Daoy (cell line): Measurements from ENCODE around the gene PDLIM1. TPM values are rescaled to one million over a fixed set of nuclear protein-coding genes. Genes with fewer than 3 reads are reported as not detected.
"Not testable (repeated sequence)": the region's sequence is repeated elsewhere in the genome, so short reads cannot be mapped to it uniquely, and the experiment has no call there.

Experiments used
- DNase-seq: peaks from one replicate; pipeline ENCODE4 v3.0.0-alpha.2; 2015; ENCODE audit warnings: low read depth
- total RNA-seq: library from RNA; depleted of rRNA; stranded (reverse); fragments of >200 nt; shearing (Covaris generic); gene quantifications from 2 replicates; pipeline ENCODE4 v1.2.3, GENCODE V29; 2014

PDLIM1 gene
- total RNA-seq, 1 experiment from 2014 or later = 17.7 TPM

DNA sequence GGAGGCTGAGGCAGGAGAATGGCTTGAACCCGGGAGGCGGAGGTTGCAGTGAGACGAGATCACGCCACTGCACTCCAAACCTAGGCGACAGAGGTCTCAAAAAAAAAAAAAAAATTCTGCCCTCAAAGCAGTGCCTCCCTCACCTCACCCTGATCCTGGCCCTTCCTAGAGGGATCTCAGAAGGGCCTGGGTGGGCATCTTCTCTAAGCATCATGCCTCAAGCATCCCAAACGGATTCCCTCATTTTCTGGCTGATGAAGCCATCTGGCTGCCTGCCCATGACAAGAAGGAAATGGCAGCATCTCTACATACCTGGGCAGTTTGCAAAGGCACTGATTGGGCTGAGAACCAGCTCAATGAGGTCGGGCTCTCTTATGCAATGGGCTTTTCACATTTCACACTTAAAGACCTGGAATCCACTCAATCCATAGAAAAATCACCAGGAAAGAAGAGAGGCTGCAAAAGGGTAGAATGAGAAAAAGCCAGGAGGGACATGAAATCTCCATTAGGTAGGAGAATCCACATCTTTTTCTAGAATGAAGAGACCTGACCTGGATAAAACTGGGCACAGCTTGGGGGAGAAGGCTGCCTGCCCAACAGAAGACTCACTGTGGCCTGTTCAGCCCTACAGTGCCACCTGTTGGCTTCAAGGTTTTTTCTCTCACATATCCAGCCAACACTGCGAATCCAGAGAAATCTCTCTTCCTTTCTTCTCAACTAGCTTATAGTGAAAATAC lies 48.1 kb downstream of the PDLIM1 start:
- peak; percentile 53 for DNase-seq

DNA sequence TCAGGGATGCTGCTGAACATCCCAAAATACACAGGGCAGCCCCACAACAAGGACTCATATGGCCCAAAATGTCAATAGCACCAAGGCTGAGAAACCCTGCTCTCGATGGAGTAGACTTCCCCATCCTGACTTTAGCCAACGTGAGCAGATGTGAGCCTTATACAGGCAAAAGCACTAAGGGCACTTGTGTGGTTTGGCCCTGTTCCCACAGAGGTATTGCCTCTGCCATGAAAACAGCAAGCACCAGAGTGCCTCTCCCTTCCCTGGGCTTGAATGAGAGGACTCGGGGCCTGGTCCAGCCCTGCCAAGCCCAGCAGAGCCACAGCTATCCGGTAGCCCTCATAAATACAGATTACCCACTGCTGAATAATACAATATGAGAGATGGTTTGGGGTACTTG lies 49.3 kb downstream of the PDLIM1 start:
- no peak for DNase-seq

DNA sequence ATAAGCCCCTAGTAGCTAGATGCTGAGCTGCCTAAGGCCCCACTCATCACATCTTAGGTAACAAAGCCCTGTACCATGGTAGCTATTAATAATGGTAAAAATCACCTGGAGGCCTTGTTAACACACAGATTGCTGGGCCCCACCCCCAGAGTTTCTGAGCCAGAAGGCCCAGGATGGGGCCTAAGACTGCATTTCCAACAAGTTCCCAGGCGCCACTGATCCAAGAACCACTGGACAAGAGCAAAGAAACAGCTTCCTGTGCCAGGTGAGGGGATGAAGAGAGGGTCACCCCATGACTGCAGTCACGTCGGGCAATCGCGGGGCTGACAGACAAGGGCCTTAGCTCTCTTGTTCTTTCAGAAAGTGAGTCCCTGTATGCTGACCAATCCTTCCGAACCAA lies 50.0 kb downstream of the PDLIM1 start:
- DNase-seq = no peak

DNA sequence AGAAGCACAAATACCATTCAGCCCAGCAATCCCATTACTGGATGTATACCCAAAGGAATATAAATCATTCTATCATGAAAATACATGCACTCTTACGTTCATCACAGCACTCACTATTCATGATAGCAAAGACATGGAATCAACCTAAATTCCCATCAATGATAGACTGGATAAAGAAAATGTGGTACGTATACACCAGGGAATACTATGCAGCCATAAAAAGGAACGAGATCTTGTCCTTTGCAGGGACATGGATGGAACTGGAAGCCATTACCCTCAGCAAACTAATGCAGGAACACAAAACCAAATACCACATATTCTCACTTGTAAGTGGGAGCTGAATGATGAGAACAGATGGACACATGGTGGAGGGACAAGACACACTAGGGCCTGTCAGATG lies 50.7 kb downstream of the PDLIM1 start:
- DNase-seq = not testable (repeated sequence)

DNA sequence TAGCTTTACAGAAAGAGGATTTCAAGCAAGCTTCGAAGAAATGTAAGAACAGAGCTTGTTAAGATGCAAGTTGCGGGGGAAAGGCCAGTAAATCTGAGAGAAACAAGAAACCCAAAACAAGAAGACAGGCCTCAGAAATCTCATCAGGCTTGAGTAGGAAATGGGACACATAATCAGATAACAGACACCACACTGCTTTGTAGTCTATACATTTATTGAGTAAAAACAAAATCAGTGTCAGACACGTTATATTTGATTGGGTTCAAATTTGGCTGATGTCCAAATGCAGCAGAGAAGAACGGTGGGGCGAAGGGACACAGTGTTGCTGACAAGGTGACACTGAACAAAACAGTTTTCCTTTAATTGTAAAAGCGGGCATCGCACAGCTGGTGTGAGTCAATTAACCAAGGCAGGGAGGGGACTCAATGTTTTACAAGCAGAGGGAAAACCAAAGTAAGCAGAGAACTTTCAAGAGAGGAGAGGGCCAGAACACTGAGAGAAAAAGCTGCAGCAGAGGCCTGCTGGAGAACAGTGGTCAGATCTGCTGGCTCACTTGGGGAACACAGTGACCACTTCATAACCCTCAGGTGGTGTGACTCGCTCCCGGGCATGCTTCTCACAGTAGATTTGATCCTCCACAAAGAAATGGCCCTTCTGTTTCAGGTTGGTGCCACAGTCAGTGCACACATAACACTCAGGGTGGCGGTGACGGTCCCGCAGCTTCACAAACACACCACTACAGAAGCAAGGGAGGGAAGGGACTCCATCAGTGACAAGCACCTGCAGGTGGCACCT lies 53.2 kb downstream of the PDLIM1 start:
- no peak for DNase-seq

DNA sequence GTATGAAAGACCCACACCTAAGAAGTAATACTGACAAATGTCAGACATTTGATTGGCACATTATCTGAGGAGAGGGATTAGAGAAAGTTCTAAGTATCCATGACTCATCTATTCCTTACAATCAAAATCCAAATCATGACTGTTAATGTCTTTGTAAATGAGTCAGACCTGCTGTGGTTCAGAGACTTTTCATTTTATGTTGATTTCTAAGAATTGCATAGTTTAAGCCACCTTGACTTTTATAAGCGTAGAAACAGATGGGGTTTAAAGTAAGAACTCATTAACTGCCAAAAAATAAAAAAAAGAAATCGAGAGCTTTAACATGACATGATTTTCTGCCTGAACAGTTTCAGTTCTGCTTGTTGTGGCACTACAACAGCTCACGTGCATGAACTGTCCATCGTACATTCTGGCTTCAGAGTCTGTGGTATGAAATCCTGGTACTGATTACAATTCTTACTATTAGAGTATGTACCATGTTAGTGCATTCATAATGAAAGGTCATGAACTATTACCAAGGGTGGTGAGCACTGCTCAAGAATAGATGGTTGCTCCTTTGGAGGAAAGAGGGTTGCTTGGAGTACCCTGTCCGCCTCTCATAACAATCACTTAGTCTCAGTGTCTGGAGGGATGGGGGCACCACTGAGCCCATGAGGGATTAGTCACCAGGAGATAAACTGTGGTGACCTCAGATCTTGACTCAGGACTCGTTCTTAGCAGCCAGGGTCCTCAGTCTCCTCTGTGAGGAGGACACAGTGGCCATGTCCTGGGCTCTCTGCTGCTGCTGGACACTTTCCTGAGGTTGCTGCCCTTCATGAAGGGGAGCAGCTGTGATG lies 54.5 kb downstream of the PDLIM1 start:
- DNase-seq = peak; percentile 66

DNA sequence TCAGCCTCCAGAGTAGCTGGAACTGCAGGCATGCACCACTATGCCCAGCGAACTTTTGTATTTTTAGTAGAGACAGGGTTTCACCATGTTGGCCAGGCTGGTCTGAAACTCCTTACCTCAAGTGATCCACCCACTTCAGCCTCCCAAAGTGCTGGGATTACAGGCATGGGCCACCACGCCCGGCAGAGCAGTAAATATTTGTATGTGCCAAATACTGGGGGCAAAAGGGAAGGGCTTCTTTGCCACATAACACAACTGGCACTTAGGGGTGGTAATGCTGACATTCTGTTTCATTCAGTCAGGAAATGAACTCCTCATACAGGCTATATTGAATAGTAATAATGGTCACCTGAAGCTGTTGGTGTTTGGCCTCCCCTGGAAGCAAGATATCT lies 55.1 kb downstream of the PDLIM1 start:
- DNase-seq = no peak

DNA sequence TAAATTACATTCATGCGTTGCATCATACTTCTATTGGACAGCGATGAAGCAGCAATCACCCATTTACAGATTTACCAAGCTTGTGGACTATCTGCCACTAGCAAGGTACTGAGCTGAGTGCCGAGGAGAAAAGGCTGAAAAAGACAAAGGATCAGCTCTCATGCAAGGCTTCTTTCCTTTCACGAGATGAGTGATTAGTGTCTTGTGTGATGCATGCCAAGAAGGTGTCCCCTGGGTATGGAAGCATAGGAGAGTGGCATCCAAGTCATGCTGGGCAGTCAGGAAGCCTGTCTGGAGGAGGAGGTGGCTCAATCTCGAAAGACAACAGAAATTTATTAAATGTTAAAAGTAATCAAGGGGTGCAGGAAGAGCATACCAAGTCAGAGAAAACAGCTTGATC lies 55.9 kb downstream of the PDLIM1 start:
- DNase-seq = no peak

DNA sequence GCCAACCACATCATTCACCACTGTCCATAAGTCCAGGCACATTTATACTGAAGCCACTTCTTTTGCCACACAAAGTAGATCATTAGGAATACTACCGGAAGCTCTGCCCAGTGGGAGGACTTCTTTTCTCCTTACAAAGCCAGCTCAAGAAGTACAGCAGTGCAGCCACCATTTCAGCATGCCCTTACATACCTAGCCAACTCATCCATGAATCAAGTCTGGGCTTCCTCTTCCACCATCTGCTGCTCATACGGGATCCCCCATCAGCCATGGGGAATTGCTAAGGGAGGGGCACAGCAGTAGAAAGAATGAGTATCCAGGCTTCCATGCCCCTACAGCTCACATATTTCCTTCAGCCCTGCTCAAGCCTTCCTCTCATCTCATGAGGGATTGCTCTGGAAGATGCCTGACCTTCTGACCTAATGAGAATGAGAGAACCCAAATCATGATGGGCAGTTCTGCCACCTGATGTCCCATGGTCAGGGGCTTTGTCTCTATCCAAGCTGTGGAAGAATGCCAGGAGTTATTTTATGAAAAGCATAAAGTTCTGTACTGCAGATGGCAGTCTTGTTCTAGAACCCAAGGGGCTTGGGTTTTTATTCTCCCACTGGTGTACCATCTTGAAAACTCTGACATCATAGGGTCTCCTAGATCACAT lies 57.3 kb downstream of the PDLIM1 start:
- no peak for DNase-seq

DNA sequence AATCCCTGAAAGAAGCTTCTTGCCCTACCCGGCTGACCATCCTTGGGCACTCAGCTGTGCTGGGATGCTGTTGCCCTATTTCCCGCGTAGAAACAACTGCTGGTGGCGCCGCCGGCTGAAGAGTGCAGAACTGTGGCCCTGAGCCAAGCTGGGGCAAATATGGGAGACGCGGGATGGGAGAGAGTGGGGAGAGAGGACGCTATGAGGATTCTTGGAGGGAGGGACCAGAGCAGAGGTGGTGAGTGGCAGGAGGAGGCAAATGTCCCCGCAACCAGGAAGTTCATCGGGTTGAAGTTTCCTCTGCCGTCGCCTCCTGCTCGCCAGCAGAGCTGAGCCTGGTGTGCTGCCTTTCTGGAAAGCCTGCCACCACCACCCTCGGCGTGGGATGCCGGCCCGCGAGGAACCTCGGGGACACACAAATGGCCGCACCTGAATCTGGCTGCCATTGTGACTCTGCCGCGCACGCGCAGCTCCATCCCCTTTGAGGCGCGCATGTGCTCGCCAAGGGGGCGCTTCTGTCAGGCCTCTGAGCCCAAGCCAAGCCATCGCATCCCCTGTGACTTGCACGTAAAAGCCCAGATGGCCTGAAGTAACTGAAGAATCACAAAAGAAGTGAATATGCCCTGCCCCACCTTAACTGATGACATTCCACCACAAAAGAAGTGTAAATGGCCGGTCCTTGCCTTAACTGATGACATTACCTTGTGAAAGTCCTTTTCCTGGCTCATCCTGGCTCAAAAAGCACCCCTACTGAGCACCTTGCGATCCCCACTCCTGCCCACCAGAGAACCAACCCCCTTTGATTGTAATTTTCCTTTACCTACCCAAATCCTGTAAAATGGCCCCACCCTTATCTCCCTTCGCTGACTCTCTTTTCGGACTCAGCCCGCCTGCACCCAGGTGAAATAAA lies 59.9 kb downstream of the PDLIM1 start:
- not testable (repeated sequence) for DNase-seq

DNA sequence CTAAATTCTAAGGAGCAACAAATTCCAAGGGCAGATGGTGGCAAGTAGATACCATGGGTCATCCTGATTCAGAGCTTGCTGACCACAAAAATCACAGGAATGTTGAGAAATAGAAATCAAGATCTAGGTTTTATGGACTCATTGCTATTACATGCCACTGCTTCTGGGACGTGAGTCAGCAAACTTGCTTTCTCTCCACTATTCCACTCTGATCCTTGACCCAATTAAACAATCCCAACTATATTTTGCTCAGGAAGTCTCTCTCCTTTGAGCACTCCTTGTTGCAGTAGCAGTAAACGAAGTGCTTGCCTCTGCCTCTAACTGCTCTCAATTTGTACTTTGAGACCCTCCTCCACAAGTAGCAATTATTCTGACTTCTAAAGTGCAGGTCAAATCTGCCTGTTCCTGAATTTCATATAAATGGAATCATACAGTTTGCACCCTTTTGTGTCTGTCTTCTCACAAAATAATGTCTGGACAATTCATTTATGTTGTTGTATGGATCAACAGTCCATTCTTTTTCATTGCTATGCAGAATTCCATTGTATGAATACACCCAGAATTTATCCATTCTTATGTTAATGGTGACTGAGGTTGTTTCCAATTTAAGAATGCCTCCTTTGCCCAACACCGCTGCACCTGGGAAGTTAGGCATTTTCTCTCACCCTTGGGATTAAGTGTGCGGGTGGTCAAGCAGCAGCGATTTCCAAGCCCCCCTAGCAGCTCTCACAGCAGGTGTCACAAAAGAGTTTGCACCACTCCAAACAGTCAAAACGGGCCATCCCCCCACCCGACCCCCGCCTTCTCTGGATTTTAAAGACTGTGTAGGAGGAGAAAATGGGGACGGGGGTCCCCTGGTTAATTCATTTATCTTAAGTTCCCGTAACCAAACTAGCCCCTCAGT lies 60.8 kb downstream of the PDLIM1 start:
- peak; percentile 88 for DNase-seq

DNA sequence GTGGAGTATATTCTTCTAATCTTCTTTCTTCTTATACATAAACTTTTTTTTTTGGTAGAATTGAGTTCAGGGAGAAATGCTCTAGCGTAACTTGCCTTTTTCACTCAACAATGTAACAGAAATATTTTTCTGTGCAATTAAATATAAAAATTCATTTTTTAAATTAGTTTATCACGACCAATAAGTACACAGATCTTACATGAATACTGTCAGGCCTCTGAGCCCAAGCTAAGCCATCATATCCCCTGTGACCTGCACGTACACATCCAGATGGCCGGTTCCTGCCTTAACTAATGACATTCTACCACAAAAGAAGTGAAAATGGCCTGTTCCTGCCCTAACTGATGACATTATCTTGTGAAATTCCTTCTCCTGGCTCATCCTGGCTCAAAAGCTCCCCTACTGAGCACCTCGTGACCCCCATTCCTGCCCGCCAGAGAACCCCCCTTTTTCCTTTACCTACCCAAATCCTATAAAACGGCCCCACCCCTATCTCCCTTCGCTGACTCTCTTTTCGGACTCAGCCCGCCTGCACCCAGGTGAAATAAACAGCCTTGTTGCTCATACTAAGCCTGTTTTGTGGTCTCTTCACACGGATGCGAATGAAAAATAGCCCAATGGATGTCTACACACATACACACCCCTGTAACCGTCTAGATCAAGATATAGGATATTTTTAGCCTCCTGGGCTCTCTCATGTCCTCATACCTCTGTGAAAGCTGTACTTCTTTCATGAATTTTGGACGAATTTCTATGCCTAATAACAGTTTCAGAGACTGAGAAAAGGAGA lies 61.7 kb downstream of the PDLIM1 start:
- DNase-seq = not testable (repeated sequence)

DNA sequence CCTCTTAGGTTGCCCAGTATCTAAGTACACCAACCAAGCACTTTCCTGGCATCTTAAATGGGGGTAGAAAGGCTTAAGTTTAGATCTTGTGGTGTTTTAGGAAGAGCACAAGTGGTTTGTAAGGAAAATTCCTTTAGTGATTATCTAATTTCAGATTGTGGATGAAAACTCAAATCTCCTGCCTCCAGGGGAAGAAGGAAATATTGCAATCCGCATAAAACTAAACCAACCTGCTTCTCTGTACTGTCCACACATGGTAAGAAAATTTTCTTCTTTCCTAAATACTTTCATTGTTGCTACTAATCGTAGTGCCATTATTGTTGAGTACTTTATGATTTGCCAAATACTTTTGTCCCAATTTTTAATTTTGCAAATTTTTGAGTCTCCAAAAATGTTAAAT lies 65.7 kb downstream of the PDLIM1 start:
- no peak for DNase-seq

DNA sequence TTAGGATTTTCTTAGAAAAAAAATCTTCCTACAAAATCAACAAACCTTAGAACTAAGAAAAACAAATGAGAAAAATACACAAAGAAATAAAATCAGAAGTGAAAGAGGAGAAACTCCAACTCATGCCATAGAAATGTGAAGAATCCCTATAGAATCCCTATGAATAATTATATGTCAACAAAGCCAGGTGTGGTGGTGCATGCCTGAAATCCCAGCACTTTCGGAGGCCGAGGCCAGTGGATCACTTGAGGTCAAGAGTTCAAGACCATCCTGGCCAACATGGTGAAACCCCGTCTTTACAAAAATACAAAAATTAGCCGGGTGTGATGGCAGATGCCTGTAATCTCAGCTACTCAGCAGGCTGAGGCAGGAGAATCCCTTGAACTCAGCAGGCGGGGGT lies 69.7 kb downstream of the PDLIM1 start:
- peak; percentile 68 for DNase-seq

DNA sequence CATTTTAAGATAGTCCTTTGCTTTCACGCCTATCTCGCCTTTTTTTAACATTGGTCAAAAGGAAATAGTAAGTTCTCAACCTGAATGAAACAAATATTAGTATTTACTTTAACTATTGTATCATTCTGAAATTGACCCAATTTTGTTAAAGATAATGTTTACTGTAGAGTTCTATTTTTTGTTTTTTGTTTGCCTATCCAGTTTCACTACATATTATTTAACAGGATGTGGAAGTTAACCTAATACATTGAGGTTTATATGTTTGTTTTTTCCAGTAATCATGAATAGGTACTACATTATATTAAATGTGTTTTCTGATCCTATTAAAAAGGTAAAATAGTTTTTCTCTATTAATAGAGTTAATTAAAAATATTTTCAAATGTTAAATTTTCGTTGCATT lies 70.3 kb downstream of the PDLIM1 start:
- DNase-seq = no peak

DNA sequence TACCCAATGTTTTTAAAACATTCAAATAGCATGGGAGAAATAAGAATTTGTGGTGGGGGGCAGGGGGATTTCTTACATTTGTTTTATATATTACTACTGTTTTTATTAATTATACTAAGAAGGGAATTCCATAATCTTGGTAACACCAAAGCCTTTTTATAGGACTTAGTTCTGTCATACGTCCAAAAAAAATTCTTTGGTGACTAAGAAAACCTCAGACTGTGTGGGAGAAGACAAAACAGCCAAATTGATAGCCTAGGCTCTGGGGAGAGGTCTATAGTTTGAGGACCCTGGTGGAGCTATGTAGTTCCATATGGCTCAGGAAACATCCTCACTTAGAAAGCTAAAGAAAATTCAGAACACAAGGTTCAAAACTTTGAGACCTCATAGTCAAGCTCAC lies 73.3 kb downstream of the PDLIM1 start:
- peak; percentile 25 for DNase-seq

DNA sequence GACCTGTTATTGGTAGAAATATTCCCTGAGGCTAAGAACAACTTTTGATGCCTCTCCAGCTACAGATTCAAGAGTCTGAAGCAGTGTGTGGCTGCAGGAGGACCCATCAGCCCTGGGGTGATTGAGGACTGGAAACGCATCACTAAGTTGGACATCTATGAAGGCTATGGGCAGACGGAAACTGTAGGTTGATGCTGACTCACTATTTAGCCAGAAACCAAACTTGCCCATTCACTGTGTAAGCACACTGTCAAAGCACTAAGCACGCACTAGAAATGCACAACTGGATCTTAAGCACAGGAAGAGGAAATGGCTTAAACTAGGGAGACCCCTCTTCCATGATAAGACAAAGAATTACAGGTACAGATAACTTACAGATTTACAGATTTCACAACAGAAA lies 76.0 kb downstream of the PDLIM1 start:
- DNase-seq = peak; percentile 68

DNA sequence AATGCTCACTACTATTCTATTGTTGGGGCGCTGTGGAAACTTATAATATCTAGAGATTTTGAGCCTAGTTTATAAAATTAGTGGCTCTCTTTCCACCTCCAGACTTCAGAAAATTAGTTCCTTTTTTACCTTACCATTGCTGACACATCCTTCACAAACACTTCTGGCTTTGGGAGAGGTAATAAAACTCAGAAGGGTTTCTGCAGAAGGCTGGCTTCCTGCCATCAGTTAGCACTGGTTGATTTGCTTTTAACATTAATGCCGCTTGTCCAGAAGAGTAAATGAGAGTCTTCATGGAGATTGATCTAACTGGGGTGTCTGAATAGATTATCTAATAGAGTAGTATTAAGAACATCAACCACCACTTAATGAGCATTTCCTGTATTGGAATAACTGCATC lies 76.4 kb downstream of the PDLIM1 start:
- DNase-seq = peak; percentile 54
